HG03565 (cell line): ENCODE data around the gene GPR176.

Experiments used
- ATAC-seq: cut with Tn5 transposase; IDR thresholded peaks from one replicate; pipeline ENCODE4 v1.9.1; 2021; ENCODE audit warnings: mild to moderate bottlenecking, moderate library complexity; ENCODE audit not compliant: unreplicated experiment

Gene GPR176, protein sequence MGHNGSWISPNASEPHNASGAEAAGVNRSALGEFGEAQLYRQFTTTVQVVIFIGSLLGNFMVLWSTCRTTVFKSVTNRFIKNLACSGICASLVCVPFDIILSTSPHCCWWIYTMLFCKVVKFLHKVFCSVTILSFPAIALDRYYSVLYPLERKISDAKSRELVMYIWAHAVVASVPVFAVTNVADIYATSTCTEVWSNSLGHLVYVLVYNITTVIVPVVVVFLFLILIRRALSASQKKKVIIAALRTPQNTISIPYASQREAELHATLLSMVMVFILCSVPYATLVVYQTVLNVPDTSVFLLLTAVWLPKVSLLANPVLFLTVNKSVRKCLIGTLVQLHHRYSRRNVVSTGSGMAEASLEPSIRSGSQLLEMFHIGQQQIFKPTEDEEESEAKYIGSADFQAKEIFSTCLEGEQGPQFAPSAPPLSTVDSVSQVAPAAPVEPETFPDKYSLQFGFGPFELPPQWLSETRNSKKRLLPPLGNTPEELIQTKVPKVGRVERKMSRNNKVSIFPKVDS

DNA sequence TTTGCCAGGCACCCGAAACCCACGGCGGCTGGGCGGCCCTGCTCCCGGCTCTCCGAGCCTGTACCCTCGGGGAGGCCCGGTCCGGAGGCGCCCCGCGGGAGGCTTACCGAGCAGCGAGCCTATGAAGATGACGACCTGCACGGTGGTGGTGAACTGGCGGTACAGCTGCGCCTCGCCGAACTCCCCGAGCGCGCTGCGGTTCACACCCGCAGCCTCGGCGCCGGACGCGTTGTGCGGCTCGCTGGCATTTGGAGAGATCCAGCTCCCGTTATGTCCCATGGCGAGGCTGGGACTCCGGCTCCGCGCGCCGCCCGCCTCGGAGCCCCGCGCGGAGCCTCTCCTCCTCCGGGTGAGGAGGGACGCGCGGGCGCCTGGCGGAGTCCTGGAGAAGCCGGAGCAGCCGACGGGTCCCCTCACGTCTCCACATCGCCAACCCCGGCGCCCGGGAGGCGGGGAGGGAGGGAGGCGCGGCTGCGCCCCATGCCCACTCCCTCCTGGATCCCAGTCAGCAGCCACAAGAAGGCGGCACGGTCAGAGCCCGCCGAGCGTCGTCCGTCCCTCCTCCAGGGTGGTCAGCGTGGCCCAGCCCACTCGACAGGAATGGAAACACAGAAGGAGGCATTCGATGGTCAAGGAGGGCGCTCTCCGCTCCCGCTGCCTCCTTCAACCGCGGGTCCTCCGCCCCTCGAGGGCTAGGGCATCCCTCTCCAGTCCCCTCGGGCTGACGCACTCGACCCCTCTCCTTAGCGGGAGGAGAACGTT is at the start of gene GPR176:
Gene GPR176 (minus strand): TSS at position 519 of the 762 bp plus-strand sequence. CDS start 240 bp downstream, at position 279.
- ATAC-seq, result no peak

DNA sequence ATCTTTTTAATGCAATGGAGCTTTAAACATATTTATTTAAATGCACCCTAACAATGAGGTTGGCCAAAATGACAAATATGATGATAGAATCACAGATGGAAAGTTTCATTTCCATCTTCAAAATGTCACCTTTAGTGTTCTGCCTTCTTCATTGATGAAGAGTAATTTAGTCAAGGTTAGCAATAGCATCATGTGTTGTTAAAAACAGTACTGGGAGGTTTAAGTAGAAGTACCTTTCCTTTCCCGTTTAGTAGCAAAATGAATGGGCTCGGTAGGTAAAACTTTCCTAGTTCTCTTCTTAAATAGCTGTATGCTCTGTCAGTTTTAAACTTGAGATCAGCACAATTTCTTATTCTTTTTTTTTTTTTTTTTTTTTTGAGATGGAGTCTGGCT is 48.9 kb upstream of the GPR176 start:
- no peak for ATAC-seq

DNA sequence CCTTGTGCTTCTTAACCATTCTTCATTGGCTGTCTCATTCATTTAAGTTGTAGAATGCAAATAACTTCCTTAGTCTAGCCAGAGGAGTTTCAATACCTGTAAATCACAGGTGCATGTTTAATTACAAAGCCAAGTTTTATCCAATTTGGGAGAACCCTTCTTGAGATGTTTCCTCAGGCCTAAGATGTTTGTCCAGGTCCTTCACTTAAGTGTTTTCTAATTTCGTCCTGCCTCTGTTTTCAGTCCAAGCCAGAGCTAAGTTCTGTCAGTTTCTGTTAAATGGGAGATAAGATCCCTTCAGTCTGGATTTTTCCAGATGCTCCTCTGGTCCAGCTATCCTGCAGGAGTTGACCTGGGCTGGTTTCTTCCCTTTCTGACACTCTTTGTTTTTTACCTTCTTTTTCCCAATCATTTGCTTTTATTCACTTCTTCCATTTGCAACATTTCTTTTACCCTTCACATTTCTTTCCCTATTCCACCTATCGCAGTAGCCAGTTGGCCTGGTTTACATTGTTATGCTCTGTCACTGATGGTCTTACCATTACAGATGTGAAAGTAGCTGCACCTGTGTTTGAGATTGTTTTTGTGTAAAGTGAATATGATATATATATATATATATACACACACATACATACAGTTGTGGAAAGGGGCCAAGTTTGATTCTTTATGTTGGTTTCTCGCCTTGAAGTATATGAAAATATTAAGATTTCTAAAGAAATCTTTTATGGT is 48.4 kb upstream of the GPR176 start:
- ATAC-seq, result no peak

DNA sequence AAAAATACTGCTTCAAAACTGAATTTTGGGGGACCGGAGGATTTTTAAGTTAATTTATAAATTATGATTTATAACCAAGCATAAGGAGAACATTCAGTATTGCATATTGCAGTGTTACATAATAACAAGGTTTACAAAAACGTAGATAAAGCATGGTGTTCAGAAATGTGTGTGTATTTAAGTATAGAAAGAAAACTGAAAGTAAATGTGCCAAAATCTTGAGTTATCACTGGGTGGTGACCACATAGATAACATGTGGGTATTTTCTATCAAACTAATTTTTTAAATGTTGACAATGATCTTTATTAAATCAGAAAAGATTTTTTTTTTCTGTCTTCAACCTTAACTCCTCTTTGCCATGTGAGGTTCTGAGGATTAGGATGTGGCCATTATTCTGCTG is 46.5 kb upstream of the GPR176 start:
- no peak for ATAC-seq

DNA sequence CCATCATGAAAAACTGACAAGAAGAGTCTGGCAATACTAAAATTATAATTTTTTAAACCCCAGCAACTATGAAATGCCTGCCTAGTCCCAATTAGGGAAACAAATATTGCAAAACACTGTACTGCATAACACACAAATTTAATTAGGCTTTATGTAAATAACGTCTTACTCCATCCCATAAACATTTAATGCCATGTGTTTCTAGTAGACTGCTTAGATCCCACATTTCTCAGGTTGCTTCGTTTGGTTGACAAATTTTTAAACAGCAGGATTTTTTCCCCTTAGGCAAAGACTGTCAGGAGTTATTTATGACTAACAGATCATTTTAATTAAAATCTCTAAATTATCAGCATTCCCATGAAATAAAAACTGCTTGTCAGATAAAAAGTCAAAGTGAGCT is 43.7 kb upstream of the GPR176 start:
- ATAC-seq, result no peak

DNA sequence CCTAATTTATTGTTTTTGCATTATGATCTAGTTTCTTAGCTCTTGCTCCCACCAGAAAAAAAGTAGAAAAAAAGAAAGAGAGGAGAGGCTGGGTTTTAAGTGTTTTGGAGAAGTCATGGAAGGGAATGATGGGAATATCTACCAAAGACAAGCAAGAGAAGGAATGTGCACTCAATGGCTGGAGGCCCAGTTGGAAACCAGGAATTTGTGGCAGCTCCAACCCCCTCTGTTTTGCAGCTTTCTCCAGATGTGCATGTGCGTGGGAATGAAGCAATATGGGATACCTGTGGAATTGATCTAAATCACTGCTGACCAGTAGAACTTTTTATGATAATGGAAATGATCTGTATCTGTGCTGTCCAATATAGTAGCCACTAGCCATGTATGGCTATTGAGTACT is 41.0 kb upstream of the GPR176 start:
- ATAC-seq, result no peak

DNA sequence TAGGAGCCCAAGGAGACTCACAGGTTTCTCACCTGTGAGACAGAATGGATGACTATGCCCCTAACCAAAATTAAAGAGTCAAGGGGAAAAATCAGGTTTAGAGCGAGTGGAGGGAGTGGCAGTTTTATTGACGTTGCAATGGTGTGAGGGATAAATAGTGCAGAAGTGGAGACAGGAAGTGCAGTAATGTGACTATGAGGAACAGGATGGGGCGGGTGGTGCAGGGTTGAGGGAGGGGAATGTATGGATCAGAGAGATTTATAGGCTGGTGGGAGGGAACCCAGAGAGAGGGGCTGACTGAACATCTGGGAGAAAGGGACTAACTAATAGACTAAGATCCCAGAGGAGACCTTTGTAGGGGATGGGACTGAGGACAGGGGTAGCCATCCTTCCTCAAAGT is 40.3 kb upstream of the GPR176 start:
- ATAC-seq, result no peak

DNA sequence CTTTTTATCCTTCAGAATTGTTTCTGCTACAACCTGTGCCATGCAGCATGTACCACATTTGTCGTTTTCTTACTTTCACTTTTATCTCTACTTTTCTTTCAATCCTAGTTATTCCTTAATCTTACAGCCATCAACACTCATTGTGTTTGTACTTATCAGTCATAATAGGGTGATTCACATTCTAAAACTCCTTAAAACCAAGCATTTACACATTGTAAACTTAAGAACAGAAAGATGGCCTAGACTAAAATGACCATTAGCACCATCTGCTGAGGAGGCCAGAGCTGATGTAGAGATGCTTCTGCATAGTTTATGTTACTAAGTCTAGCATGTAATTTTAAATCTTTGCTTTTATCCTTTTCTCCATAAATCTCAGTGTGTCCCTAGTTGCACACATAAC is 39.3 kb upstream of the GPR176 start:
- ATAC-seq, result no peak

DNA sequence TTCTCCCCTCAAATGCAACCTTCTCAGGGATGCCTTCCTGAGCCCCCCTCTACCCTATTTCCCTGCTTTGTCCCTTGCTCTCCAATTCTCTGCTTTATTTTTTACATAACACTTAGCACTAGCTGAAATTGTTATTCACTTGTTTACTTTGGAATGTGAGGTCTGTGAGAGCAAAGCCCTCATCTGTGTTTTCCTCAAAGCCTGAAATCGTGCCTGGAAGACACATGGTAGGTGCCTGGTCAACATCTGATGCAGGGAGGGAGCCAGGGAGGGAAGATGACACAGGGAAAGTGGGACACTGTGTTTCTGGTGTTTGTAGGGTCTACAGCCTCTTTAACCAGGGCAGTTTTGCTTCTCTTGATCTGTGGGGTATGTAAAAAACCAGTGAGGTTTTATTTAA is 37.4 kb upstream of the GPR176 start:
- ATAC-seq, result no peak

DNA sequence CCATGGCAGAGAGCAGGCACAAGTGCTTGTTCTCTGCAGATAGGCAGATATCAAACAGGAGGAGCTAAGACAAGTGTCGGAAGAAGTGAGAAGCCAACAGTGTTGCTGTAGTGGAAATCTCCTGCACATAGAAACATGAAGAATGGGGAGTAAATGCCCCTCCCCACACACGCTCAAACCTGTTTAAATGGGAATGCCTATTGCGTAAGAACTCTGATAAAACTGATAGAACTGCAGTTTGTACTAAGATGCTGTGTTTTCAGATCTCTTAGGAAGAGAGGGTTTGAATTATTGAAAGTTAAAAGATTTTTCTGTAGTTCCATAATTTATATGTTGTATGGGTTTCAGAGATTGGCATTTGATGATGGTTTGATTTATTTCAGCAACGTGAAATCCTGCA is 33.5 kb upstream of the GPR176 start:
- no peak for ATAC-seq

DNA sequence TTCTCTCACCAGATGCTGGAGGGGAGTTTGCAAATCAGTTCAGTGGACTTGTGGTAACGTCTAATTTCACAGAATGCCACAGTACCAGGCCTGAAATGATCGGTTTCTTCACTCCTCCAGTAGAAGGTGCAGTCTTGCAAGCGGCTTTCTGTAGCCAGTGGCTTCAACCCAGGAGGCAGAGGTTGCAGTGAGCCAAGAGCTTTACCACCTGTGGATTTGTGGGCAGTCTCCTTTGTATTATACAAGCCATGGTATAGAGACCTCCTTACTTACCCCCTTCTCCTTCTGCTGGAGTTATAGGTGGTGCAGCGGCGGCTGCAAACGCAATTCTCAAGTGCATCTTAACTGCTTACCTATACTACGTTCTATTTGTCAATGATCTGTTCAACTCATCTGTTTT is 31.5 kb upstream of the GPR176 start:
- no peak for ATAC-seq

DNA sequence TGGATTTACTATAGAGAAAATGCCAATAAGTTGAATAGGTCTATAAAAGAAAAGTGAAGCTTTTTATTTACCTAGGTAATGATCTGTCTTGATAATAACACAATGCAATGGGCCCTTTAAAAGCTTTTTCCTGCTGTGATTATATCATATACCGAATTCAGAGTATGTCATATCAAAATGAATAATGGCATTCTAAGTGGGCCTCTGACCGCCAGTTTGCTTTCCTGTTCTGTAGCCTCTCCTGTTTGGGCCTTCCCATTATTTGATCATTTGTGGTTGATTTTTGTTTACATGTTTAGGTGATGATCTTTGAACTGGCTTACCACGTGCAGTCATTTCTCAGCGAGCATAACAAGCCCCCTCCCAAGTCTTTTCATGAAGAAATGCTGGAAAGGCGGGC is 28.8 kb upstream of the GPR176 start:
- no peak for ATAC-seq

DNA sequence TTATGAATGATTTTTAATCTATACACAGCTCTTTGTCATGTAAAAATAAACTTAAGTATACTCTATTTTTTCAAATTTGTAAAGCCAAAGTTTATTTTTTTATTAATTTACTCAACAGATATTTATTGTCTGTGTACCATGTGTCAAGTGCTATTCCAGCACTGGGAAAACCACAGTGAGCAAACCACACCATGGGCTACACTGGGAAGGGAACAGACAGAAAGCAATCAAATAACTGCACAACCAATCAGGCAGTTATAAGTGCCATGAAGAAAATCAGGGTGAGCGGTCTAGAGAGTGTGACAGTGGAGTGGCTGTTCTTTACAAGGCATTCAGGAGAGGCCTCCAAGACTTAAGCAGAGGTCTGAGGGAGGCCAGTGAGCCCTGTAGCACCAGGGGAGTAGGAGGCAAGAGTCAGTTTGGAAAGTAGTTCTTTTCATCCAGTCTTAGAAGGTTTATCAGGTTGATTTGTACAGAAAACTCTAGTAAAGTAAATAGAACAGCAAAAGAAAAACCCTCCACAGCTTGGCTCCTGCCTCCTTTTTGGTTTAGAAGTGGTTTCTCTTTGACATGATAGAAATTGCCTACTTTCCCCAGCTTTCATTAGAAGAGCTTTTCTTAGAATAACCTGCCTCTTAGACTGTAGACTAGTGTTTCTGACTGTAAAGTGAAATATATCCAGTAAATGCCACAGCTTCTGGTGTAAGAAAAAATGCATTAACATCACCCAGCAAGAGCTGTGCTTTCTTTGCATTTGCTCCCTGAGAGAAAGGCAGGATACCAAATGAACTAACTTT is 27.5 kb upstream of the GPR176 start:
- ATAC-seq, result no peak

DNA sequence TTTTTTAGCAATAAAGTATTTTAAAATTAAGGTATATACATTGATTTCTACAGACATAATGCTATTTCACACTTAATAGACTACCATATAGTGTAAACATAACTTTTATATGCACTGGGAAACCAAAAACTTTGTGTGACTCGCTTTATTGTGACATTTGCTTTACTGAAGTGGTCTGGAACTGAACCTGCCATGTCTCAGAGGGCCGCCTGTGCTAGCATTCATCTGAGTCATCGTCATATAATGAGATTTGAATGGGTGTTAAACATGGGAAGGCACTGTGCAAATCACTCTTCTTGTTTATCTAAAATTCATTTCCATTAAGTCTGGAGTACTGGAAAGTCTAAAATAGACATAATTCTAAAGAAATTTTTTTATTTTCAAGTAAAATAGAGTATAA is 26.8 kb upstream of the GPR176 start:
- ATAC-seq, result no peak

DNA sequence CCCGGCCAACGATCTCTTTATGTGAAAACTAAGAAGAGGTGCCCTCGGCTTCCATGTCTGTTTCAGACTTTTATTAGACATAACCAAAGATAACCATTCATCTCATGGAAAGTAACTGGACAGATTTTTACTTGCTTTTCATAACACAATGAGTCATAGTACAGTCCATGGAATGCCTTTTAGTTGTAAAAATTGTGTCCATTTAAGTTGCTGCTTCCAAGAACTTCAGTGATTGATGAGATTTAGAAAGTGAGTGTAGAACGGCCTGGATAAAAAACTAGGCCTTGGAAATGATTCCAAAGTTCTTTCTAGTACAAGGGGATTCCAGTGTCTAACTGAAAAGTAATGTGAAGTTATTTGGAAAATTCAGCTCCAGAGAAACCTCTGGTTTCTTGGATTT is 24.7 kb upstream of the GPR176 start:
- ATAC-seq, result no peak

DNA sequence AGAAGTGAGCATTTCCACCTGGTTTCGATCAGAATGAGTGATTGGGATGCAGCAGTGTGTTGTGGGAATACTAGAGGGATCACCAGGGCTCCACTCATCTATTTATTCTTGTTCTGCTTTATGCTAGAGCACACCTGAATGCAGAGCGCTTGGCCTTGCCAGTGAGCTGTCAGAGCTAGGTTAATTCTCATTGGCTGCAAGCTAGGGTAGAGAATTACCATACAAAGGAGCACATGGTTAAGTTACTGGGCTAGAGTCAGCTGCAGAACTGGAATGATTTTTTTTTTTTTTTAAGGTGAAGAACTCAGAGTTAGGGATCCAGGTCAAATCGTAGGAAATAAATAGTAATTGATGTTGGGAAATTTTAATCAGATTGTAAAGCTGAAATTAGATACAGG is 22.7 kb upstream of the GPR176 start:
- no peak for ATAC-seq

DNA sequence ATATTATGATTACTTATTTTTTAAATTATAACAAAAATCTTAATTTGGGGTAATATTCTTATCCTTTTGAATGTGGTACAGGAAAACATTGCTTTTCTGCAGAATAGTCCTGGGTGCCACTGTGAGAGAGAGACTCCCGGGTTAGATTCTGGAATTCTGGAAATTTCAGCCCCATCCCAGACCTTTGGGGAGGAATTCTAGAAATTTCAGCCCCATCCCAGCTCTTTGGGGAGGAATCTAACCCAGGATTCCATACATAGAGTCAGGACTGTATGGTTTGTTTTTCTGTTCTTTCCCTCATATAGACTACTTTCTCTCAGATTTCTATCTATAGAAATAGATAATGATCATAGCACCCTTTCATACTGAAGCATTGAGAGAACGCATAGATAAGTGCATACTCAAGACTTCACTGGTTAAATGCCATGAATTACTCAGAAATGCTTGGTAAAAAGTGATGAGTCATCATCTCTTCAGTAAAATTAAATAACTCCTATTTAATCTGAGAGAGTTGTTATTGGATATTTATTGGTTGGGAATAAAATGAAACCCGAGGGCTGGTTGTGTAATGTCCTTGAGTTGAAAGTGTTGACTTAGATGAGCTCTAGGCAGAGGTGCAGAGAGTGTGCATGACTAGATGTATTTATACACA is 22.2 kb upstream of the GPR176 start:
- no peak for ATAC-seq

DNA sequence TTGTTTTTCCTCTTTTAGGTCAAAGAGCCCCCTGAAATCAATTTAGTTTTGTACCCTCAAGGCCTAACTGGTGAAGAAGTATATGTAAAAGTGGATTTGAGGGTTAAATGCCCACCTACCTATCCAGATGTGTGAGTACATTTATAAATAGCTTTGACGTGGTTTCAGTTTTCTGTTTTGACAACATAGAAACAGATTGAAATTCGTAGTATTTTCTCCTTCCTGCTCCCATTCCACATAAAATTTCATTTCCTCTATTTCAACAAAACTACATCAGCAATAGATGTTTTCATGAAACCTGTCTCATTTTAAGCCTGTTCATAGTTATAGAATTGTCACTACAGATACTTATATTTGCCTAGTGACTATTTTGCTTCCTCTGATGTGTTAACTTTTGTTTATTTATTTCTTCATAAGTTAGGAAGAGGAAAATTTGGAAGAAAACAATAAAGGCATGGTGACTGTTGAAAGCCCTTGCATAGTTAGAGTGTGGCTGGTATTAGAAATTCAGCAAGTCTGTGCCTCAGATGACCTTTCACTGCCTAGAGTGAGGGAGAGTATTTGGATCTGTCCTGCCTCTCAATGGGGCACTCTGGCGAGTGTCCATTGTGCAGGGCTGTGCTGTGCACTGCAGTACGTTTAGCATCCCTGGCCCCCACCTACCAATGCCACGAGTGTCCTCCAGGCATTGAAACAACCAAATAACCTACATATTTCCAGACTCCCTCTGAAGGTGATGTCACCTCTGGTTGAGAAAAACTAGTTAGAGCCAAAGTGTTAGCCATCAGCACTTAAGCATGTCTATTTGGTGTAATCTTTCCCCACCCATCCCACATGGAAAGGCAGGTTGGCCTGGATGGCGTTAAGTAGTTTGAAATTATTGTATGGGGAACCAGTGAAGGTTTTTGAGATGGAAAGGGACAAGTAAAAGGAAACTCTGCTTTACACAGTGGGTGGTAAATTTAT is 19.7 kb upstream of the GPR176 start:
- ATAC-seq, result no peak

DNA sequence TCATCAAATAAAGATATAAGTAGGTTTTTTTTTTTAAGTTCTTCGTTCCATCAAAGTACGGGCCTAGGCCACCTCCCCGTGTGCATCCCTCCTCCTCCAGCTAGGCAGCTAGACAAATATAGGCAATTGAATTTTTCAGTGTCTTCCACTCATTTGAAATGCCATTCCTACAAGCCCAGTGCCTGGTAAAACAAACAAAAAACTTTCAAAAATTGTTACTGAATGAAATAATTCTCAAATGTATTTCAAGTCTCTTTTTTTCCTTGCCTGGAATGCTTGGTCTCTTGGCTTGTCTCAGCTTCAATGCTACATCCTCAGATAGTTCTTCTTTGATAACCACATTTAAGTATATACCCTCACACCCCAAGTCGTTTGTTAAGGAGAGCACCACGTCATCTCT is 17.6 kb upstream of the GPR176 start:
- ATAC-seq, result no peak
